ENCODE results near the gene PARD3. TPM values are rescaled to one million over a fixed set of nuclear protein-coding genes. Genes with fewer than 3 reads are reported as not detected.

PARD3 gene
- total RNA-seq, 1 donor from 2014 or later = 51.2 TPM

DNA sequence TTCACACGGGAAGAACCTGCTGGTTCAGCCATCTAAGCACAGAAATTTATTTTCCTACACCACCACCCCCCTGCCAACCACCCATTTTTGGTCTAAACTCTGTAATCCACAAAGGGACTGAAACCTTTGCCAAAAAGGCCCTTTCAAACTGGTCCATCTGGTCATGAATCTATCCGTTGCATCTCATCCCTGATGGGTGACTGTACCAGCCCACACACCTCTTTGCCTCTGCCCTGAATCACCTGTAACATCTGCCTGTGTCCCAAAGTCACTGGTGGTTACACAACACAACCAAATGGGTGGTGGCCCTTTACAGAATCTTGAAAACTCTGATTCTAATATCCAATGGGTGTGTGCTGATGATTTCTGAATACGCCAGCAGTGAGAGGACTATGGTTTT is 503.4 kb downstream of the PARD3 start:
- no peaks in the 10 kb centered on the region for H3K27me3 Mint-ChIP-seq (ENCODE audit: low read depth)
- TF ChIP-seq, protein P1, sequence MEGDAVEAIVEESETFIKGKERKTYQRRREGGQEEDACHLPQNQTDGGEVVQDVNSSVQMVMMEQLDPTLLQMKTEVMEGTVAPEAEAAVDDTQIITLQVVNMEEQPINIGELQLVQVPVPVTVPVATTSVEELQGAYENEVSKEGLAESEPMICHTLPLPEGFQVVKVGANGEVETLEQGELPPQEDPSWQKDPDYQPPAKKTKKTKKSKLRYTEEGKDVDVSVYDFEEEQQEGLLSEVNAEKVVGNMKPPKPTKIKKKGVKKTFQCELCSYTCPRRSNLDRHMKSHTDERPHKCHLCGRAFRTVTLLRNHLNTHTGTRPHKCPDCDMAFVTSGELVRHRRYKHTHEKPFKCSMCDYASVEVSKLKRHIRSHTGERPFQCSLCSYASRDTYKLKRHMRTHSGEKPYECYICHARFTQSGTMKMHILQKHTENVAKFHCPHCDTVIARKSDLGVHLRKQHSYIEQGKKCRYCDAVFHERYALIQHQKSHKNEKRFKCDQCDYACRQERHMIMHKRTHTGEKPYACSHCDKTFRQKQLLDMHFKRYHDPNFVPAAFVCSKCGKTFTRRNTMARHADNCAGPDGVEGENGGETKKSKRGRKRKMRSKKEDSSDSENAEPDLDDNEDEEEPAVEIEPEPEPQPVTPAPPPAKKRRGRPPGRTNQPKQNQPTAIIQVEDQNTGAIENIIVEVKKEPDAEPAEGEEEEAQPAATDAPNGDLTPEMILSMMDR (conservative IDR thresholded peaks at IDR 0.05) = no peak
- H3K36me3 Mint-ChIP-seq (ENCODE audit: low read depth) = peaks cover 14% of the 10 kb centered on the region
- H3K4me3 Mint-ChIP-seq = peak overlapping the region; percentile 20
- H3K4me1 Mint-ChIP-seq = peaks cover 57% of the 10 kb centered on the region
- DNase-seq (ENCODE audit: low read depth, low spot score) = no peak
- no peaks in the 10 kb centered on the region for H3K9me3 Mint-ChIP-seq
- no peak overlapping the region for H3K27ac Mint-ChIP-seq (ENCODE audit: unreplicated experiment)

DNA sequence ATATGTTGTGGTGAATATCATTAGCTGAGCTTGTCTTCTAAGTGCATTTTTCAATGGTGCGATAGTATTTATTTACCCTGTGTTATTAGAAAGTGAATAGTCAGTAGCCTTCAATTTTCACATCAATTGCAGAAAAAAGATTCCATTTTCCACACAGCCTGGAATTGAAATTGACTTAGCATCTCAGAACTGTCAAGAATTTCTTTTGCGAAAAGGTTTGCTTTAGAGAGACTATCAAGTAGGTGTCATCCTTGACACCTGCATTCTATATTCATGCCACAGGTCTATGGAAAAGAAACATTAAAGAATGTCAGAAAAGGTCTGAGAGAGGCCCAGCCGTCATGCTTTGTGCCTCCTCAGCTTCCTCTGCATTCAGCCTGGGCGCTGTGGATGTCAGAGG is 504.9 kb downstream of the PARD3 start:
- Mint-ChIP-seq H3K36me3 (ENCODE audit: low read depth) (peaks cover 14% of the 10 kb centered on the region), H3K9me3 (no peaks in the 10 kb centered on the region), H3K27me3 (ENCODE audit: low read depth) (no peaks in the 10 kb centered on the region), H3K4me1 (peaks cover 49% of the 10 kb centered on the region), H3K27ac (ENCODE audit: unreplicated experiment) (no peak overlapping the region), H3K4me3 (no peak overlapping the region)
- DNase-seq (ENCODE audit: low read depth, low spot score) = no peak
- TF ChIP-seq, protein P1 (conservative IDR thresholded peaks at IDR 0.05) = no peak

DNA sequence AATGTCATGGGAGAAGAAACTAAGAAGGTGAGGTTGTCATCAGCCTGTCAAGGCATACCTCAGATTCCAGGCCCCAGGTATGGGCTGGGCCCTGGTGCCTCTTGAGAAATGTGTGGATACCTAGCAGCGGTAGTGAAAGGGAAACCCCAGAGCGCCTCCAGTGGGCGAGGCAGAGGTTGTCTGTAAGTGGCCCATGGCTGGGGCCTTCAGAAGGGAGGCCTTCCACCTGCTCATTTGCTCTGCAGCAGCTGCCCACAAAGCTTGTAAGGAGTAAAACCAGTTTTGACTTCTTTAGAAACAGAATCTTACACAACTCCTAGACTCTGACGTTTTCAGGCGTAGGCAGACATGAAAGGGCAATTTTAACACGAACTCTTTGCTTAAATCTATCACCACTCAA is 509.9 kb downstream of the PARD3 start:
- TF ChIP-seq, protein P1 (conservative IDR thresholded peaks at IDR 0.05) = peak; percentile 70
- H3K36me3 Mint-ChIP-seq (ENCODE audit: low read depth) = peaks cover 17% of the 10 kb centered on the region

DNA sequence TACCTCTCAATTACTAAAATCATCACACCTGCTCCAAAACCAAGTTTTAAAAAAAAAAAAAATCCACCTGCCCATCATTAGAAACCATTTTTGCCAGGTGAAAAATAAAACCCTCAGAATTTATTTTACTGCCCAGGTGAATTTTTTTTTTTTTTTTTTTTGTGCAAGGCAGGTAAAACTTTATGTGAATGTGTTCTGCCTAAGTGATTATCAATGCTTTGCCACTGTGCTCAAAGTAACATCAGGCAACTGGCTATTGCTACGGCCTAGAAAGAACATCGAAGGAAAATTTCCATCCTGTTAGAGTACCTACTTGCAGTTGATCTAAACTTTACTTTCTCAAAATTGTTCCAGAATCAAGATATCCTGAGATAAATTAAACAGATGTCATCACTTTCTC is 512.1 kb downstream of the PARD3 start:
- peaks cover 8% of the 10 kb centered on the region for H3K36me3 Mint-ChIP-seq (ENCODE audit: low read depth)
- no peak overlapping the region for H3K27ac Mint-ChIP-seq (ENCODE audit: unreplicated experiment)
- no peak for DNase-seq (ENCODE audit: low read depth, low spot score)
- peaks cover 21% of the 10 kb centered on the region for H3K4me1 Mint-ChIP-seq
- TF ChIP-seq, protein P1 (conservative IDR thresholded peaks at IDR 0.05) = no peak
- H3K4me3 Mint-ChIP-seq = no peak overlapping the region
- H3K9me3 Mint-ChIP-seq = no peaks in the 10 kb centered on the region
- no peaks in the 10 kb centered on the region for H3K27me3 Mint-ChIP-seq (ENCODE audit: low read depth)

More for the DNA sequence above, 509.9 kb downstream of the PARD3 start:
- H3K4me3 Mint-ChIP-seq = no peak overlapping the region
- no peaks in the 10 kb centered on the region for H3K9me3 Mint-ChIP-seq
- peaks cover 27% of the 10 kb centered on the region for H3K4me1 Mint-ChIP-seq
- no peaks in the 10 kb centered on the region for H3K27me3 Mint-ChIP-seq (ENCODE audit: low read depth)
- DNase-seq (ENCODE audit: low read depth, low spot score) = no peak
- H3K27ac Mint-ChIP-seq (ENCODE audit: unreplicated experiment) = no peak overlapping the region

DNA sequence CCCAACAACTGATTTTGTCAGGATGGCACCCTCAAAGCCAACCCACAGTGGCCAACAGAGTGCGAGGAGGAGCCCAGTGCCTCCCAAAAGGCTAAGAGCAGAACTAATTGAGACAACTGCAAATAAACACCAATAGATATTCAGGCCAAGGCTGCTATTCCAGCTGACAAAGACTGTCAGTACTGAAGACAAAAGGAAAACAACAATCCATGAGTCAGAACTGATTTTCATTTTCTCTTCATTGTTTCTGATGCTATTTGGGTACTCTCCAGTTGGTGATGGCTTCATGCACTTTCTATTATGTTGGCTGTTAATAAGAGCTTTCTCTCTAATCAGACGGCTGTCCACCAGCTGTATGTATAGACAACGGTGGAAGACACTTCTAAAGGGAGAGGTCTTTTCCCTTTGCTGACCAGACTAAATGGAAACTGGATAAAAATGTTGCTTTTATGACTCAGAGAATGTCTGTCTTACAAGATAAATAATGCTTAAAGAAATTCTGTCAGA is 515.9 kb downstream of the PARD3 start:
- Mint-ChIP-seq H3K27ac (ENCODE audit: unreplicated experiment) (no peak overlapping the region), H3K4me1 (peaks cover 24% of the 10 kb centered on the region)
- DNase-seq (ENCODE audit: low read depth, low spot score) = no peak

More for the DNA sequence above, 515.9 kb downstream of the PARD3 start:
- Mint-ChIP-seq H3K27me3 (ENCODE audit: low read depth) (no peaks in the 10 kb centered on the region), H3K9me3 (no peaks in the 10 kb centered on the region), H3K4me3 (no peak overlapping the region), H3K36me3 (ENCODE audit: low read depth) (peaks cover 6% of the 10 kb centered on the region)
- TF ChIP-seq, protein P1 (conservative IDR thresholded peaks at IDR 0.05) = no peak

Data from neural crest cell (in vitro differentiated cells).